ENCODE data around the gene SETD1B.

GRCh38 chr12:121787063-121788025 is 16.5 kb upstream of the SETD1B start:
- no peak for TF ChIP-seq CTCF (IDR thresholded peaks at IDR 0.05)
- no peak for TF ChIP-seq POLR2AphosphoS5 (IDR thresholded peaks at IDR 0.05)
- TF ChIP-seq POLR2A (IDR thresholded peaks at IDR 0.05; ENCODE audit: low read depth): no peak
- no peak for TF ChIP-seq EP300 (IDR thresholded peaks at IDR 0.05)
